HepG2 (cell line): ENCODE data around the gene SLC25A17. TPM values are rescaled to one million over a fixed set of nuclear protein-coding genes. Genes with fewer than 3 reads are reported as not detected.
A peak's percentile ranks its signal among the peaks of the same experiment; 100 is the strongest.

Source experiments
- CENPX ChIP-seq: sonication (generic); formaldehyde crosslinking; IDR thresholded peaks from 2 replicates; pipeline ENCODE4 v1.9.0; 2021; ENCODE audit warnings: mild to moderate bottlenecking, missing genetic modification reagents, moderate library complexity
- EHMT2 ChIP-seq: fragments of 200-600 bp; sonication (generic); IDR thresholded peaks from 2 replicates; pipeline ENCODE4 v1.7.0; 2017; ENCODE audit warnings: antibody characterized with exemption, low read depth, low read length, borderline replicate concordance
- FIP1L1 ChIP-seq: fragments of 200-400 bp; formaldehyde crosslinking; IDR thresholded peaks from 2 replicates; pipeline ENCODE4 v1.6.1; 2018; ENCODE audit warnings: low read depth, mild to moderate bottlenecking, low read length, moderate library complexity, borderline replicate concordance; ENCODE audit not compliant: insufficient read depth
- GFI1 ChIP-seq: sonication (generic); formaldehyde crosslinking; IDR thresholded peaks from 2 replicates; pipeline ENCODE4 v1.5.0; 2020; ENCODE audit warnings: missing genetic modification reagents, mild to moderate bottlenecking, borderline replicate concordance
- HNF4G ChIP-seq, 2 experiments: sonication (generic) in 1 of 2; formaldehyde crosslinking in 1 of 2; IDR thresholded peaks; 2 replicates each; pipeline versions ENCODE4 v1.4.0 to v1.6.1; 2011 to 2020; ENCODE audit warnings: borderline replicate concordance in 2 of 2, low read depth in 2 of 2, mild to moderate bottlenecking in 2 of 2, low read length in 1 of 2, missing genetic modification reagents in 1 of 2, moderate library complexity in 1 of 2
- LCORL ChIP-seq, 2 experiments: fragments of 450-650 bp in 1 of 2; sonication (generic) in 1 of 2; formaldehyde crosslinking in 1 of 2; IDR thresholded peaks; 2 replicates each; pipeline versions ENCODE4 v1.5.0 to v1.6.1; 2017 to 2020; ENCODE audit warnings: antibody characterized with exemption in 1 of 2, missing genetic modification reagents in 1 of 2
- MTA3 ChIP-seq: sonication (generic); formaldehyde crosslinking; IDR thresholded peaks from 2 replicates; pipeline ENCODE4 v1.4.0; 2020; ENCODE audit warnings: missing genetic modification reagents
- NR2F6 ChIP-seq, 2 experiments: IDR thresholded peaks; 2 replicates each; pipeline ENCODE4 v1.6.1; 2016; ENCODE audit warnings: antibody characterized with exemption in 1 of 2, mild to moderate bottlenecking in 1 of 2
- PPARG ChIP-seq: conservative IDR thresholded peaks from 2 replicates; pipeline ENCODE4 v1.6.1; 2016; ENCODE audit warnings: missing biosample characterization, missing genetic modification reagents
- RFX1 ChIP-seq: fragments of 450-650 bp; IDR thresholded peaks from 2 replicates; pipeline ENCODE4 v1.6.1; 2017
- RNF2 ChIP-seq: fragments of 450-650 bp; conservative IDR thresholded peaks from 2 replicates; pipeline ENCODE4 v1.6.1; 2016; ENCODE audit warnings: low read depth
- SOX6 ChIP-seq, 2 experiments: fragments of 450-650 bp in 1 of 2; sonication (generic) in 1 of 2; formaldehyde crosslinking in 1 of 2; IDR thresholded peaks; 2 replicates each; pipeline versions ENCODE4 v1.4.0 to v1.6.1; 2017 to 2020; ENCODE audit warnings: antibody characterized with exemption in 1 of 2, mild to moderate bottlenecking in 1 of 2, missing genetic modification reagents in 1 of 2
- SRSF4 ChIP-seq: fragments of 200-400 bp; formaldehyde crosslinking; IDR thresholded peaks from one replicate; pipeline ENCODE4 v1.6.1; 2018; ENCODE audit warnings: mild to moderate bottlenecking, low read depth, low read length, moderate library complexity; ENCODE audit not compliant: poor library complexity, severe bottlenecking
- ZBTB1 ChIP-seq: sonication (generic); formaldehyde crosslinking; IDR thresholded peaks from 2 replicates; pipeline ENCODE4 v1.4.0; 2020; ENCODE audit warnings: missing genetic modification reagents, borderline replicate concordance
- ZMYM2 ChIP-seq: sonication (generic); formaldehyde crosslinking; IDR thresholded peaks from 2 replicates; pipeline ENCODE4 v1.8.0; 2022; ENCODE audit warnings: mild to moderate bottlenecking, missing genetic modification reagents
- ZNF101 ChIP-seq: sonication (generic); formaldehyde crosslinking; IDR thresholded peaks from 2 replicates; pipeline ENCODE4 v1.4.0; 2020; ENCODE audit warnings: mild to moderate bottlenecking, low read depth, missing genetic modification reagents, borderline replicate concordance
- ZNF205 ChIP-seq: IDR thresholded peaks from 2 replicates; pipeline ENCODE4 v1.6.1; 2018; ENCODE audit warnings: missing biosample characterization, missing genetic modification reagents
- ZNF224 ChIP-seq: sonication (generic); formaldehyde crosslinking; IDR thresholded peaks from 2 replicates; pipeline ENCODE4 v1.5.0; 2020; ENCODE audit warnings: mild to moderate bottlenecking, missing genetic modification reagents
- ZNF33A ChIP-seq: sonication (generic); formaldehyde crosslinking; IDR thresholded peaks from 2 replicates; pipeline ENCODE4 v1.5.1; 2020; ENCODE audit warnings: missing genetic modification reagents, mild to moderate bottlenecking, moderate library complexity, borderline replicate concordance
- ZNF562 ChIP-seq: sonication (generic); formaldehyde crosslinking; IDR thresholded peaks from 2 replicates; pipeline ENCODE4 v1.8.0; 2022; ENCODE audit warnings: missing genetic modification reagents, borderline replicate concordance
- ZNF644 ChIP-seq: IDR thresholded peaks from 2 replicates; pipeline ENCODE4 v1.6.1; 2016; ENCODE audit warnings: low read depth
- ZNF746 ChIP-seq: sonication (generic); formaldehyde crosslinking; IDR thresholded peaks from 2 replicates; pipeline ENCODE4 v1.8.0; 2022; ENCODE audit warnings: mild to moderate bottlenecking, missing genetic modification reagents
- ZNF879 ChIP-seq: sonication (generic); formaldehyde crosslinking; IDR thresholded peaks from 2 replicates; pipeline ENCODE4 v1.8.1; 2023; ENCODE audit warnings: missing genetic modification reagents
- polyA plus RNA-seq, 8 experiments: library from polyadenylated mRNA; depleted of rRNA in 3 of 8; stranded (reverse) in 7 of 8; unstranded in 1 of 8; fragments of >200 nt; fragmentation: Illumina TruSeq in 4 of 8; extraction: Trizol in 4 of 8; gene quantifications; 2 replicates each; pipeline versions ENCODE4 v1.2.1 to v1.2.3, GENCODE V29; 2011 to 2016; ENCODE audit warnings: low read depth in 4 of 8, missing spikeins in 1 of 8, mixed read lengths in 1 of 8; ENCODE audit not compliant: insufficient read depth in 1 of 8
- total RNA-seq, 5 experiments: library from RNA; depleted of rRNA; stranded (reverse); fragments of >200 nt; fragmentation: Illumina TruSeq; extraction: Trizol; gene quantifications; 2 replicates each; pipeline ENCODE4 v1.2.3, GENCODE V29; 2016; ENCODE audit warnings: low read depth in 1 of 5
- TF ChIP-seq, protein P1 (sequence below): sonication (generic); formaldehyde crosslinking; IDR thresholded peaks from 2 replicates; pipeline ENCODE4 v1.8.1; 2023; ENCODE audit warnings: missing genetic modification reagents, mild to moderate bottlenecking, borderline replicate concordance
- TF ChIP-seq, protein P2 (sequence below): sonication (generic); formaldehyde crosslinking; IDR thresholded peaks from 2 replicates; pipeline ENCODE4 v1.9.0; 2022; ENCODE audit warnings: missing genetic modification reagents, mild to moderate bottlenecking, borderline replicate concordance
- TF ChIP-seq, protein P3 (sequence below): sonication (generic); formaldehyde crosslinking; IDR thresholded peaks from 2 replicates; pipeline ENCODE4 v1.8.0; 2022; ENCODE audit warnings: mild to moderate bottlenecking, missing genetic modification reagents, moderate library complexity

The SLC25A17 gene
- total and polyA plus RNA-seq, 2 of the 13 experiments (the other 11 are each of a cell fraction or from before 2014, with no cell fraction given) = 15.7 to 27.9 TPM

GRCh38 chr22:40818747-40819598 is at the start of gene SLC25A17 (continued):
- TF ChIP-seq GFI1 (CRISPR knock-in tag) (no peak), SRSF4 (no peak), MTA3 (CRISPR knock-in tag) (no peak), ZMYM2 (no peak), ZNF879 (CRISPR knock-in tag) (no peak), SOX6 (IDR thresholded peaks at IDR 0.05) (no peak), SOX6 (CRISPR knock-in tag; IDR thresholded peaks at IDR 0.05) (peak; percentile 57), ZBTB1 (CRISPR knock-in tag) (peak; percentile 74; the same call in 1 of the 2 replicates), ZNF101 (CRISPR knock-in tag) (no peak), HNF4G (IDR thresholded peaks at IDR 0.05; ENCODE audit: borderline replicate concordance, low read depth, low read length) (no peak), HNF4G (CRISPR knock-in tag; IDR thresholded peaks at IDR 0.05; ENCODE audit: borderline replicate concordance, low read depth) (no peak), FIP1L1 (no peak), ZNF746 (peak; percentile 33; the same call in 1 of the 2 replicates), LCORL (IDR thresholded peaks at IDR 0.05) (no peak), LCORL (CRISPR knock-in tag; IDR thresholded peaks at IDR 0.05) (0 out of 2 replicates have a peak, but pooled peaks have one; percentile 32), EHMT2 (no peak), ZNF224 (CRISPR knock-in tag) (no peak), ZNF562 (CRISPR knock-in tag) (no peak), ZNF205 (CRISPR knock-in tag) (no peak), RNF2 (0 out of 2 replicates have a peak, but pooled peaks have one; percentile 53), CENPX (CRISPR knock-in tag) (no peak), ZNF33A (CRISPR knock-in tag) (no peak), ZNF644 (no peak), NR2F6 (IDR thresholded peaks at IDR 0.05) (no peak), NR2F6 (CRISPR knock-in tag; IDR thresholded peaks at IDR 0.05) (no peak), PPARG (no peak), RFX1 (peak; percentile 19; the same call in 1 of the 2 replicates)
- TF ChIP-seq, protein P1, sequence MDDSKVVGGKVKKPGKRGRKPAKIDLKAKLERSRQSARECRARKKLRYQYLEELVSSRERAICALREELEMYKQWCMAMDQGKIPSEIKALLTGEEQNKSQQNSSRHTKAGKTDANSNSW = no peak
- TF ChIP-seq, protein P2, sequence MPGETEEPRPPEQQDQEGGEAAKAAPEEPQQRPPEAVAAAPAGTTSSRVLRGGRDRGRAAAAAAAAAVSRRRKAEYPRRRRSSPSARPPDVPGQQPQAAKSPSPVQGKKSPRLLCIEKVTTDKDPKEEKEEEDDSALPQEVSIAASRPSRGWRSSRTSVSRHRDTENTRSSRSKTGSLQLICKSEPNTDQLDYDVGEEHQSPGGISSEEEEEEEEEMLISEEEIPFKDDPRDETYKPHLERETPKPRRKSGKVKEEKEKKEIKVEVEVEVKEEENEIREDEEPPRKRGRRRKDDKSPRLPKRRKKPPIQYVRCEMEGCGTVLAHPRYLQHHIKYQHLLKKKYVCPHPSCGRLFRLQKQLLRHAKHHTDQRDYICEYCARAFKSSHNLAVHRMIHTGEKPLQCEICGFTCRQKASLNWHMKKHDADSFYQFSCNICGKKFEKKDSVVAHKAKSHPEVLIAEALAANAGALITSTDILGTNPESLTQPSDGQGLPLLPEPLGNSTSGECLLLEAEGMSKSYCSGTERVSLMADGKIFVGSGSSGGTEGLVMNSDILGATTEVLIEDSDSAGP (CRISPR knock-in tag) = peak; percentile 55; the same call in 1 of the 2 replicates
- TF ChIP-seq, protein P3, sequence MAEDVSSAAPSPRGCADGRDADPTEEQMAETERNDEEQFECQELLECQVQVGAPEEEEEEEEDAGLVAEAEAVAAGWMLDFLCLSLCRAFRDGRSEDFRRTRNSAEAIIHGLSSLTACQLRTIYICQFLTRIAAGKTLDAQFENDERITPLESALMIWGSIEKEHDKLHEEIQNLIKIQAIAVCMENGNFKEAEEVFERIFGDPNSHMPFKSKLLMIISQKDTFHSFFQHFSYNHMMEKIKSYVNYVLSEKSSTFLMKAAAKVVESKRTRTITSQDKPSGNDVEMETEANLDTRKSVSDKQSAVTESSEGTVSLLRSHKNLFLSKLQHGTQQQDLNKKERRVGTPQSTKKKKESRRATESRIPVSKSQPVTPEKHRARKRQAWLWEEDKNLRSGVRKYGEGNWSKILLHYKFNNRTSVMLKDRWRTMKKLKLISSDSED (CRISPR knock-in tag) = no peak
